Stimulated activated CD4-positive, alpha-beta T cell treated with anti-CD3 and anti-CD28 coated beads, Interleukin-1b, Interleukin-23, amount 100 ng/mL, for 48 hours (primary cell): Measurements from ENCODE around the gene HSDL2.
"Not testable (repeated sequence)": the region's sequence is repeated elsewhere in the genome, so short reads cannot be mapped to it uniquely, and the experiment has no call there.

Experiments
- DNase-seq: peaks from one replicate; pipeline ENCODE4 v3.0.0-alpha.2; 2020

HSDL2 gene

GRCh38 chr9:112505086-112505485, 125.2 kb downstream of the HSDL2 start:
- DNase-seq = no peak

GRCh38 chr9:112505607-112506006, 125.7 kb downstream of the HSDL2 start:
- DNase-seq = no peak

GRCh38 chr9:112506571-112506970, 126.7 kb downstream of the HSDL2 start:
- DNase-seq = no peak

GRCh38 chr9:112507001-112507680, 127.2 kb downstream of the HSDL2 start:
- DNase-seq = no peak

- DNase-seq = no peak
Measured at GRCh38 chr9:112508377-112508776, 128.5 kb downstream of the HSDL2 start.

GRCh38 chr9:112512377-112512776, 132.5 kb downstream of the HSDL2 start:
- not testable (repeated sequence) for DNase-seq

GRCh38 chr9:112516769-112517168, 136.9 kb downstream of the HSDL2 start:
- no peak for DNase-seq

GRCh38 chr9:112520069-112520468, 140.2 kb downstream of the HSDL2 start:
- DNase-seq = no peak

GRCh38 chr9:112520656-112521055, 140.7 kb downstream of the HSDL2 start:
- DNase-seq = no peak
